NK-92 treated with Interleukin-12 subunit alpha and Interleukin-12 subunit beta, amount 100 ng/mL, for 24 hours (cell line): ENCODE measurements around the gene NOTCH2NLA.
"Not testable (repeated sequence)": the region's sequence is repeated elsewhere in the genome, so short reads cannot be mapped to it uniquely, and the experiment has no call there.

ENCODE experiments used
- DNase-seq: peaks from one replicate; lab custom pipeline; 2025; lab: John Stamatoyannopoulos, UW

NOTCH2NLA gene

GRCh38 chr1:146167273-146167672 is 61.5 kb downstream of the NOTCH2NLA start:
- DNase-seq = not testable (repeated sequence)

- DNase-seq = not testable (repeated sequence)
These were observed 84.4 kb downstream of the NOTCH2NLA start, which contains the start of gene NBPF10 for GRCh38 chr1:146144465-146144864. TSS of gene NBPF10 (minus strand) at chr1:146144804. CDS start at chr1:146144769, 35 bp downstream.
